ENCODE measurements around the gene IGSF10. TPM values are rescaled to one million over a fixed set of nuclear protein-coding genes. Genes with fewer than 3 reads are reported as not detected.

Gene IGSF10

GRCh38 chr3:151415289-151415688, 45.6 kb downstream of the IGSF10 start:
- no peaks in the 10 kb centered on the region for H3K27me3 ChIP-seq (ENCODE audit: control insufficient read depth, insufficient read depth, low read length)
- H3K4me2 ChIP-seq (ENCODE audit: low read length): no peak overlapping the region
- H3K36me3 ChIP-seq (ENCODE audit: insufficient read depth, low read length): no peaks in the 10 kb centered on the region
- H3K4me3 ChIP-seq (ENCODE audit: low read length): no peak overlapping the region
- H3K9ac ChIP-seq (ENCODE audit: low read depth, low read length): no peak overlapping the region
- peaks cover 4% of the 10 kb centered on the region for H3K4me1 ChIP-seq (ENCODE audit: control insufficient read depth, insufficient read depth, low read length)
- no peaks in the 10 kb centered on the region for H3K9me3 ChIP-seq (replicated peaks; ENCODE audit: low read length)

GRCh38 chr3:151412989-151413388, 47.9 kb downstream of the IGSF10 start:
- Histone ChIP-seq H3K9ac (ENCODE audit: low read depth, low read length) (no peak overlapping the region), H3K36me3 (ENCODE audit: insufficient read depth, low read length) (no peaks in the 10 kb centered on the region), H3K27me3 (ENCODE audit: control insufficient read depth, insufficient read depth, low read length) (no peaks in the 10 kb centered on the region), H3K4me1 (ENCODE audit: control insufficient read depth, insufficient read depth, low read length) (peaks cover 4% of the 10 kb centered on the region), H3K4me3 (ENCODE audit: low read length) (no peak overlapping the region), H3K9me3 (replicated peaks; ENCODE audit: low read length) (no peaks in the 10 kb centered on the region), H3K4me2 (ENCODE audit: low read length) (no peak overlapping the region)

Small RNAs within 50 kb of the gene (small RNA-seq; reads per million reads assigned to genes)
- gene AC117454.1: not detected
